PC-9 (cell line): ENCODE data around the gene OSTN. TPM values are rescaled to one million over a fixed set of nuclear protein-coding genes. Genes with fewer than 3 reads are reported as not detected.
A peak's percentile ranks its signal among the peaks of the same experiment; 100 is the strongest.
"Not testable (repeated sequence)": the region's sequence is repeated elsewhere in the genome, so short reads cannot be mapped to it uniquely, and the experiment has no call there.

ENCODE experiments used
- BruUV-seq: library from RNA; stranded (reverse); fragments of 400-500 nt; replicated peaks from 2 replicates; lab custom pipeline; 2021; lab: Mats Ljungman, UMichigan
- CTCF ChIA-PET: fragments of 300-600 bp; sonication (Branson Sonifier 250); formaldehyde crosslinking; loops from one replicate; lab custom pipeline; 2022; ENCODE audit warnings: antibody characterized with exemption; lab: Charles Lee
- POLR2A ChIA-PET: fragments of 300-600 bp; sonication (Branson Sonifier 250); formaldehyde crosslinking; loops from one replicate; lab custom pipeline; 2022; ENCODE audit warnings: antibody characterized with exemption; ENCODE audit not compliant: unreplicated experiment; lab: Charles Lee
- DNase-seq, 2 experiments: peaks; one replicate each; pipeline versions ENCODE4 v3.0.0 to v3.0.0-alpha.2; 2015 to 2022; ENCODE audit warnings: mixed read lengths in 1 of 2
- H2AFZ ChIP-seq: fragments of 200-600 bp; sonication (generic); 2 replicates; pipeline ENCODE4 v1.8.1; 2017; ENCODE audit warnings: antibody characterized with exemption
- H3F3A ChIP-seq: fragments of 200-600 bp; sonication (generic); 2 replicates; pipeline ENCODE4 v1.8.1; 2017; ENCODE audit warnings: antibody characterized with exemption, mild to moderate bottlenecking, low read depth; ENCODE audit not compliant: insufficient read depth
- H3K27ac ChIP-seq: fragments of 200-600 bp; sonication (generic); 2 replicates; pipeline ENCODE4 v1.6.1; 2016; ENCODE audit warnings: mixed run types
- H3K27me3 ChIP-seq: fragments of 200-600 bp; sonication (generic); 2 replicates; pipeline ENCODE4 v1.6.1; 2016; ENCODE audit warnings: low read depth, mixed run types; ENCODE audit not compliant: insufficient read depth
- H3K36me3 ChIP-seq: fragments of 200-600 bp; sonication (generic); 2 replicates; pipeline ENCODE4 v1.6.1; 2016; ENCODE audit warnings: low read depth, mixed run types
- H3K4me1 ChIP-seq: fragments of 200-600 bp; sonication (generic); replicated peaks from 2 replicates; pipeline ENCODE4 v1.6.1; 2016; ENCODE audit warnings: mixed run types; ENCODE audit not compliant: insufficient read depth
- H3K4me2 ChIP-seq: fragments of 200-600 bp; sonication (generic); 2 replicates; pipeline ENCODE4 v1.6.1; 2017; ENCODE audit warnings: mixed run types
- H3K4me3 ChIP-seq: fragments of 200-600 bp; sonication (generic); 2 replicates; pipeline ENCODE4 v1.6.1; 2016; ENCODE audit warnings: mixed run types
- H3K79me2 ChIP-seq: fragments of 200-600 bp; sonication (generic); 2 replicates; pipeline ENCODE4 v1.6.1; 2017; ENCODE audit warnings: low read depth, mixed run types
- H3K9me2 ChIP-seq: fragments of 200-600 bp; sonication (generic); 2 replicates; pipeline ENCODE4 v1.8.1; 2017; ENCODE audit warnings: mild to moderate bottlenecking; ENCODE audit not compliant: insufficient read depth
- H3K9me3 ChIP-seq: fragments of 200-600 bp; sonication (generic); 2 replicates; pipeline ENCODE4 v1.8.1; 2016; ENCODE audit warnings: low read depth; ENCODE audit not compliant: insufficient read depth
- H4K20me1 ChIP-seq: fragments of 200-600 bp; sonication (generic); 2 replicates; pipeline ENCODE4 v1.8.1; 2017; ENCODE audit not compliant: insufficient read depth
- EZH2 ChIP-seq: fragments of 200-600 bp; sonication (generic); IDR thresholded peaks from 2 replicates; pipeline ENCODE4 v1.8.0; 2017; ENCODE audit warnings: antibody characterized with exemption, low read depth
- intact Hi-C: fragments of 100-400 bp; cut with micrococcal nuclease; formaldehyde crosslinking; loops from one replicate; pipeline ENCODE4 v1.10.0; 2022; ENCODE audit not compliant: unreplicated experiment
- total RNA-seq: library from RNA; stranded (reverse); gene quantifications from 2 replicates; pipeline ENCODE4 v1.2.3, GENCODE V29; 2021
- TF ChIP-seq, protein P1 (sequence below): fragments of 200-600 bp; sonication (generic); conservative IDR thresholded peaks from 2 replicates; pipeline ENCODE4 v1.6.1; 2017; ENCODE audit warnings: mixed run types, antibody characterized with exemption, mild to moderate bottlenecking, moderate library complexity

Gene OSTN
- total RNA-seq, 1 experiment from 2014 or later: not detected

- Histone ChIP-seq H3K27ac (no peak overlapping the region), H4K20me1 (no peaks in the 10 kb centered on the region), H3K79me2 (no peaks in the 10 kb centered on the region), H3K36me3 (no peaks in the 10 kb centered on the region), H3K4me2 (no peak overlapping the region), H3F3A (no peaks in the 10 kb centered on the region), H3K9me3 (0 out of 2 replicates have a peak, but pooled peaks cover 4% of the 10 kb centered on the region), H3K4me1 (no peaks in the 10 kb centered on the region), H3K9me2 (no peaks in the 10 kb centered on the region; the same call in 1 of the 2 replicates), H3K4me3 (no peak overlapping the region), H3K27me3 (no peaks in the 10 kb centered on the region), H2AFZ (peak overlapping the region; percentile 26; the same call in 1 of the 2 replicates)
- ChIA-PET CTCF (no interaction called here), POLR2A (no interaction called here)
- no peak for DNase-seq
- intact Hi-C loops: no loop called here
- BruUV-seq: no TSS peak
- TF ChIP-seq EZH2: no peak
- TF ChIP-seq, protein P1, sequence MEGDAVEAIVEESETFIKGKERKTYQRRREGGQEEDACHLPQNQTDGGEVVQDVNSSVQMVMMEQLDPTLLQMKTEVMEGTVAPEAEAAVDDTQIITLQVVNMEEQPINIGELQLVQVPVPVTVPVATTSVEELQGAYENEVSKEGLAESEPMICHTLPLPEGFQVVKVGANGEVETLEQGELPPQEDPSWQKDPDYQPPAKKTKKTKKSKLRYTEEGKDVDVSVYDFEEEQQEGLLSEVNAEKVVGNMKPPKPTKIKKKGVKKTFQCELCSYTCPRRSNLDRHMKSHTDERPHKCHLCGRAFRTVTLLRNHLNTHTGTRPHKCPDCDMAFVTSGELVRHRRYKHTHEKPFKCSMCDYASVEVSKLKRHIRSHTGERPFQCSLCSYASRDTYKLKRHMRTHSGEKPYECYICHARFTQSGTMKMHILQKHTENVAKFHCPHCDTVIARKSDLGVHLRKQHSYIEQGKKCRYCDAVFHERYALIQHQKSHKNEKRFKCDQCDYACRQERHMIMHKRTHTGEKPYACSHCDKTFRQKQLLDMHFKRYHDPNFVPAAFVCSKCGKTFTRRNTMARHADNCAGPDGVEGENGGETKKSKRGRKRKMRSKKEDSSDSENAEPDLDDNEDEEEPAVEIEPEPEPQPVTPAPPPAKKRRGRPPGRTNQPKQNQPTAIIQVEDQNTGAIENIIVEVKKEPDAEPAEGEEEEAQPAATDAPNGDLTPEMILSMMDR: no peak
Observed at GRCh38 chr3:191175102-191175501, 23.9 kb upstream of the OSTN start.

DNA sequence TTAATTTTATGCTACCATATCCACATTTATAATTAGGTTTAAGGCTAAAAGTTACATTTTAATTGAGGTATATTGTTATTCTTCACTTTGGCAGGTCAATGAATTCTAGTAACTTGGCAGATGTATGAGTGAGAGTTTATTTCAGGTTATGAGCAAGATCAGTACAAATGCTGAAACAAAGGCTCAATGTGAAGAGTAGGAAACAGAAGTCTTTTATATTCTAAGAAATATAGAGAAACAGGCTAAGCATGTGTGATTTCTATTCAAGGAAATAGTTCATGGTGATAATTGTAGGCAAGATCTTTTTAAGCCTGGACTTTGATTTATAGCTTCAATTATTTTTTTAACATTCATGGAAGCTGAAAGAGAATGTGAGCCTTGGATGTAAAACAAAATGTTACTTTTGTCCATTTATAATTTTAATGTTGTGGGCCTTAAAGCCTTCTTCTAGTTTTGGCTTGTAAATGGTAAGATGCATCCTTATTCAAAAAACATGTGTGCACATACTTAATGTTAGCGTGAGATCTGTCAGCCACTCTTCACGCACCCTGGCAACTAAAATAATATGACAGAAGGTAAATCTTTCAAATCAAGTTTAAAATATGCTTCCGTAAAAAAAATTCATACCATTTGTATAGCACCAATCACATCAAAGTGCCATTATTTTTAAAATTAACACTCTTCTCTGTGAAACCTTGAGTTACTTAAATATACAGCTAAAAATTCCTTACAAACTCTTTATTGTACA is 22.8 kb upstream of the OSTN start:
- H3K9me2 ChIP-seq: no peaks in the 10 kb centered on the region
- CTCF ChIA-PET: no interaction called here
- BruUV-seq: no TSS peak
- 0 out of 2 replicates have a peak, but pooled peaks cover 4% of the 10 kb centered on the region for H3K9me3 ChIP-seq
- POLR2A ChIA-PET: no interaction called here
- no peaks in the 10 kb centered on the region for H3F3A ChIP-seq
- no peak overlapping the region for H3K27ac ChIP-seq
- H3K79me2 ChIP-seq: no peaks in the 10 kb centered on the region
- H3K4me2 ChIP-seq: no peak overlapping the region
- no peaks in the 10 kb centered on the region for H3K36me3 ChIP-seq
- intact Hi-C loops: no loop called here
- H3K4me3 ChIP-seq: no peak overlapping the region
- no peak overlapping the region for H2AFZ ChIP-seq
- H3K27me3 ChIP-seq: no peaks in the 10 kb centered on the region
- no peaks in the 10 kb centered on the region for H3K4me1 ChIP-seq
- TF ChIP-seq, protein P1: no peak
- TF ChIP-seq EZH2: no peak
- DNase-seq: no peak
- H4K20me1 ChIP-seq: no peaks in the 10 kb centered on the region

DNA sequence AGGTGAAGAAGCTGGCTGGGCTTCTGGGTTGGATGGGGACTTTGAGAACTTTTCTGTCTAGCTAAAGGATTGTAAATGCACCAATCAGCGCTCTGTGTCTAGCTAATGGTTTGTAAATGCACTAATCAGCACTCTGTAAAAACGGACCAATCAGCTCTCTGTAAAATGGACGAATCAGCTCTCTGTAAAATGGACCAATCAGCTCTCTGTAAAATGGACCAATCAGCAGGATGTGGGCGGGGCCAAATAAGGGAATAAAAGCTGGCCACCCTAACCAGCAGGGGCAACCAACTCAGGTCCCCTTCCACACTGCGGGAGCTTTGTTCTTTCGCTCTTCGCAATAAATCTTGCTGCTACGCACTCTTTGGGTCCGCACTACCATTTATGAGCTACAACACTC is 13.7 kb upstream of the OSTN start:
- H3K9me3 ChIP-seq, H3K4me3 ChIP-seq, H3F3A ChIP-seq, H4K20me1 ChIP-seq, H3K27ac ChIP-seq, H3K36me3 ChIP-seq, H3K27me3 ChIP-seq, H3K9me2 ChIP-seq, H3K4me2 ChIP-seq, H2AFZ ChIP-seq, intact Hi-C loops, H3K4me1 ChIP-seq, H3K79me2 ChIP-seq, DNase-seq, POLR2A ChIA-PET, BruUV-seq: not testable (repeated sequence)
- CTCF ChIA-PET: interaction anchor here (1.1 kb wide), 1 partner anchor 39 kb away, joined by 4 read pairs; no protein-coding TSS in a partner anchor

DNA sequence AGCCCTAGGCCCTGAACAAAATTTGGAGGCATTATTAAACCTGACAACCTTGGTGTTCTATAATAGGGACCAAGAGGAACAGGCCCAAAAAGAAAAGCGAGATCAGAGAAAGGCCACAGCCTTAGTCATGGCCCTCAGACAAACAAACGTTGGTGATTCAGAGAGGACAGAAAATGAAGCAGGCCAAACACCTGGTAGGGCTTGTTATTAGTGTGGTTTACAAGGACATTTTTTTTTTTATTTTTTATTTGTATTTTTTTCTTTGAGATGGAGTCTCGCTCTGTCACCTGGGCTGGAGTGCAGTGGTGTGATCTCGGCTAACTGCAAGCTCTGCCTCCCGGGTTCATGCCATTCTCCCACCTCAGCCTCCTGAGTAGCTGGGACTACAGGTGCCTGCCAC is 10.8 kb upstream of the OSTN start:
- DNase-seq, POLR2A ChIA-PET, intact Hi-C loops, H3K27me3 ChIP-seq, H3K27ac ChIP-seq, H3K4me3 ChIP-seq, H4K20me1 ChIP-seq, H3K36me3 ChIP-seq, H3K4me2 ChIP-seq, H2AFZ ChIP-seq, H3K9me3 ChIP-seq, H3F3A ChIP-seq, H3K4me1 ChIP-seq, BruUV-seq, CTCF ChIA-PET, H3K79me2 ChIP-seq, H3K9me2 ChIP-seq: not testable (repeated sequence)

DNA sequence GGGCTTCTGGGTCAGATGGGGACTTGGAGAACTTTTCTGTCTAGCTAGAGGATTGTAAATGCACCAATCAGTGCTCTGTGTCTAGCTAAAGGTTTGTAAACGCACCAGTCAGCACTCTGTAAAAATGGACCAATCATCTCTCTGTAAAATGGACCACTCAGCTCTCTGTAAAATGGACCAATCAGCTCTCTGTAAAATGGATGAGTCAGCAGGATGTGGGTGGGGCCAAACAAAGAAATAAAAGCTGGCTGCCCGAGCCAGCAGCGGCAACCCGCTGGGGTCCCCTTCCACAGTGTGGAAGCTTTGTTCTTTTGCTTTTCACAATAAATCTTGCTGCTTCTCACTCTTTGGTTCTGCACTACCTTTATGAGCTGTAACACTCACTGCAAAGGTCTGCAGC is 6.8 kb upstream of the OSTN start:
- BruUV-seq, H3K4me3 ChIP-seq, DNase-seq, H4K20me1 ChIP-seq, H2AFZ ChIP-seq, POLR2A ChIA-PET, H3K79me2 ChIP-seq, intact Hi-C loops, H3K9me3 ChIP-seq, H3F3A ChIP-seq, H3K27ac ChIP-seq, H3K9me2 ChIP-seq, H3K36me3 ChIP-seq, H3K27me3 ChIP-seq, CTCF ChIA-PET, H3K4me2 ChIP-seq, H3K4me1 ChIP-seq: not testable (repeated sequence)
